Sigmoid colon (tissue), 4 donors: ENCODE data around the gene IL24.

ENCODE experiments used
- EP300 ChIP-seq, 4 donors: sonication (generic); formaldehyde crosslinking; IDR thresholded peaks; one replicate each; pipeline ENCODE4 v1.6.1; 2017; ENCODE audit warnings: antibody characterized with exemption in 4 of 4
- POLR2AphosphoS5 ChIP-seq, 4 donors: sonication (generic); formaldehyde crosslinking; IDR thresholded peaks; one replicate each; pipeline ENCODE4 v1.6.1; 2017; ENCODE audit warnings: antibody characterized with exemption in 4 of 4
- TF ChIP-seq, protein P1 (sequence below), 4 experiments: fragments of 450-650 bp in 3 of 4; fragments of 200-600 bp in 1 of 4; IDR thresholded peaks; one replicate each; pipeline ENCODE4 v1.5.1; 2016 to 2019; ENCODE audit warnings: antibody characterized with exemption in 4 of 4, mild to moderate bottlenecking in 3 of 4, moderate library complexity in 2 of 4

DNA sequence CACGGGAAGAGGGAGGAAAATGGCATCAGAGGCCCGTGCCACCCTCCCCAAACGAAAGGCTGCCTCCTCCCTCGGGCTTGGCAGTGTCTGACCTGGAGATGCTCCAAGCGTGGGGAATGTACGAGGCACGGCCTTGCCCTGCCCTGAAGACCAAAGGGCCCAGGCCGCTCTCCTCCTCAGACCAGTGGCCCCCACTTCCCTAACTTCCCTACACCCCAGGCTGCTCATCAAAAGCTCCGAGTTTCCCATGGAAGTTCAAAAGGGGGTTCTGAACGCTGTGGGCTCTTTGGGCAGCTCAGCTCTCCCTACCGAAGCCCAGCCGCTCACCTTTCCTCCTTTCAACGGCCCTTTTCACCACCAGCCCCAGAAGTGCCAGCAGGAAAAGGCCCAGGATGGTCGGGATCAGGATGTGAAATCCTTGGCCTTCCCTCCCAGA lies 12.7 kb downstream of the IL24 start:
- TF ChIP-seq EP300 (IDR thresholded peaks at IDR 0.05) (no peak), POLR2AphosphoS5 (IDR thresholded peaks at IDR 0.05) (no peak)
- TF ChIP-seq, protein P1, sequence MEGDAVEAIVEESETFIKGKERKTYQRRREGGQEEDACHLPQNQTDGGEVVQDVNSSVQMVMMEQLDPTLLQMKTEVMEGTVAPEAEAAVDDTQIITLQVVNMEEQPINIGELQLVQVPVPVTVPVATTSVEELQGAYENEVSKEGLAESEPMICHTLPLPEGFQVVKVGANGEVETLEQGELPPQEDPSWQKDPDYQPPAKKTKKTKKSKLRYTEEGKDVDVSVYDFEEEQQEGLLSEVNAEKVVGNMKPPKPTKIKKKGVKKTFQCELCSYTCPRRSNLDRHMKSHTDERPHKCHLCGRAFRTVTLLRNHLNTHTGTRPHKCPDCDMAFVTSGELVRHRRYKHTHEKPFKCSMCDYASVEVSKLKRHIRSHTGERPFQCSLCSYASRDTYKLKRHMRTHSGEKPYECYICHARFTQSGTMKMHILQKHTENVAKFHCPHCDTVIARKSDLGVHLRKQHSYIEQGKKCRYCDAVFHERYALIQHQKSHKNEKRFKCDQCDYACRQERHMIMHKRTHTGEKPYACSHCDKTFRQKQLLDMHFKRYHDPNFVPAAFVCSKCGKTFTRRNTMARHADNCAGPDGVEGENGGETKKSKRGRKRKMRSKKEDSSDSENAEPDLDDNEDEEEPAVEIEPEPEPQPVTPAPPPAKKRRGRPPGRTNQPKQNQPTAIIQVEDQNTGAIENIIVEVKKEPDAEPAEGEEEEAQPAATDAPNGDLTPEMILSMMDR (IDR thresholded peaks at IDR 0.05): no peak
